SJSA1 (cell line): ENCODE measurements around the gene IL17RB. TPM values are rescaled to one million over a fixed set of nuclear protein-coding genes. Genes with fewer than 3 reads are reported as not detected.

Experiments used
- DNase-seq, 2 experiments: peaks; one replicate each; pipeline ENCODE4 v3.0.0-alpha.2; 2015 to 2020; ENCODE audit warnings: low spot score in 2 of 2, low read depth in 1 of 2
- H3K27ac ChIP-seq: fragments of 250-450 bp; sonication (Bioruptor Pico); 2 replicates; pipeline ENCODE4 v1.5.1; 2020; ENCODE audit warnings: mild to moderate bottlenecking, moderate library complexity
- H3K27me3 ChIP-seq: fragments of 250-450 bp; sonication (Bioruptor Pico); replicated peaks from 2 replicates; pipeline ENCODE4 v1.5.1; 2020; ENCODE audit warnings: mild to moderate bottlenecking, moderate library complexity
- H3K36me3 ChIP-seq: fragments of 250-450 bp; sonication (Bioruptor Pico); 2 replicates; pipeline ENCODE4 v1.5.1; 2020; ENCODE audit warnings: mild to moderate bottlenecking
- H3K4me1 ChIP-seq: fragments of 250-450 bp; sonication (Bioruptor Pico); replicated peaks from 2 replicates; pipeline ENCODE4 v1.6.1; 2021; ENCODE audit warnings: mild to moderate bottlenecking
- H3K4me3 ChIP-seq: fragments of 250-450 bp; sonication (Bioruptor Pico); 2 replicates; pipeline ENCODE4 v1.5.1; 2020; ENCODE audit warnings: mild to moderate bottlenecking
- H3K9me3 ChIP-seq: fragments of 250-450 bp; sonication (Bioruptor Pico); replicated peaks from 2 replicates; pipeline ENCODE4 v1.5.1; 2020; ENCODE audit warnings: mild to moderate bottlenecking
- total RNA-seq: library from RNA; depleted of rRNA; stranded (reverse); fragments of >200 nt; shearing (Covaris generic); gene quantifications from 2 replicates; pipeline ENCODE4 v1.2.3, GENCODE V29; 2014

Gene IL17RB
- total RNA-seq, 1 experiment from 2014 or later: not detected

DNA sequence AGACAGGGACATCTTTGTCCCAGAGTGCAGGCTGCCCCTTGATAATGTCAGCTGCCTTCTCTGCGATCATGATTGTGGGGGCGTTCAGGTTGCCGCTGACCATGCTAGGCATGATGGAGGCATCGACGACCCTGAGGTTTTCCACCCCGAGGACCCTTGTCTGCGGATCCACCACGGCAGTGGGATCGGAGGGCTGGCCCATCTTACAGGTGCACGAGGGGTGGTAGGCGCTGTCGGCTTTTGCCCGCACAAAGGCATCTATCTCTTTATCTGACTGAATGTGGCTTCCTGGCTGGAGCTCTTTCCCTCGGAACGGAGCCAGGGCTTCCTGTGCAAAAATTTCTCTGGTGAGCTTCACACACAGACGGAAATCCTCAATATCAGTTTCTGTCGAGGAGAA, 28.6 kb upstream of the IL17RB start:
- no peak overlapping the region for H3K4me3 ChIP-seq
- H3K27me3 ChIP-seq: no peaks in the 10 kb centered on the region
- DNase-seq: no peak
- H3K27ac ChIP-seq: no peak overlapping the region
- H3K9me3 ChIP-seq: no peaks in the 10 kb centered on the region
- no peaks in the 10 kb centered on the region for H3K4me1 ChIP-seq
- no peaks in the 10 kb centered on the region for H3K36me3 ChIP-seq

DNA sequence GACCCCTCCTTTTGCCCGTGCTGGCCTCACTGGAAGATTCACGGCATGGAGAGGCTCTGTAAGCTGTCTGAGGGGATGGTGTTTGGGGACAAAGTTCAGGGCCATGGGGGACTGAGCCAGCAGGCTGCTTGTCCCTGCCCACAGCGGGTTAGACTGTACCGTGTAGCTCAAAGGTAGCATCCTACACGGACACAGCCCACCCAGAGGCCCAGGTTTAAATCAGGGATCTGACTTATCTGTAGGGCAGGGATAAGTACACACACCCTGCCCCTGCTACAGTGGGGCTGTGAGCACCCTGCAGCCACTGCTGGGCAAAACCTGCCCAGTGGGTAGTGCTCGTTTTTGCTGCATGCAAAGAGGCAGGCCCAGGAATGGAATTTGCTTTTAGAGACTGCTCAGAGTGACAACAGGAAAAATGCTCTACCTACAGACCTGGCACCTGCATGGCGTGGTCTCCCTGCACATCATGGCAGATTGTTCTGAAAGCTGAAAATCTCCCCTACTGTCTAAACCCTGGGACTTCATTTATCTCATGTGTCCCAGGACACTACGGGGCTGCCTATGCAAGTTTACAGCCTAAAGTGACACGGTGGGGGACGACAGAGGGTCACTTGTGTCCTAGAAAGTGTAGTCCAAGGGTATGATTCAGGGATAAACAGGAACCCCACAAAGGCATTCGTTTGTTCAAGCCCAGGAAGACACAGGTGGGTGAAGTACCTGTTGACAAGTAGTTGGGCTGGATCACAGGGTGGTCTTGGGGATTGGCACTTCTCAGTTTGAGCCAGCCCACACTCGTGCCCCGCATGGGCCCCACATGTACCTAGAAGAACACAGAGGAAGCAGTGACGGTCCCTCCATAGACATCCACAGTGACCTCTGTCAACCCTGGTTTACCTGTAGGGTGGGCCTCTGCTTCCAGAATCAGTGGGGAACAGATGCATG, 27.9 kb upstream of the IL17RB start:
- Histone ChIP-seq H3K36me3 (no peaks in the 10 kb centered on the region), H3K27ac (no peak overlapping the region), H3K4me3 (no peak overlapping the region), H3K27me3 (no peaks in the 10 kb centered on the region), H3K9me3 (no peaks in the 10 kb centered on the region), H3K4me1 (no peaks in the 10 kb centered on the region)
- no peak for DNase-seq

DNA sequence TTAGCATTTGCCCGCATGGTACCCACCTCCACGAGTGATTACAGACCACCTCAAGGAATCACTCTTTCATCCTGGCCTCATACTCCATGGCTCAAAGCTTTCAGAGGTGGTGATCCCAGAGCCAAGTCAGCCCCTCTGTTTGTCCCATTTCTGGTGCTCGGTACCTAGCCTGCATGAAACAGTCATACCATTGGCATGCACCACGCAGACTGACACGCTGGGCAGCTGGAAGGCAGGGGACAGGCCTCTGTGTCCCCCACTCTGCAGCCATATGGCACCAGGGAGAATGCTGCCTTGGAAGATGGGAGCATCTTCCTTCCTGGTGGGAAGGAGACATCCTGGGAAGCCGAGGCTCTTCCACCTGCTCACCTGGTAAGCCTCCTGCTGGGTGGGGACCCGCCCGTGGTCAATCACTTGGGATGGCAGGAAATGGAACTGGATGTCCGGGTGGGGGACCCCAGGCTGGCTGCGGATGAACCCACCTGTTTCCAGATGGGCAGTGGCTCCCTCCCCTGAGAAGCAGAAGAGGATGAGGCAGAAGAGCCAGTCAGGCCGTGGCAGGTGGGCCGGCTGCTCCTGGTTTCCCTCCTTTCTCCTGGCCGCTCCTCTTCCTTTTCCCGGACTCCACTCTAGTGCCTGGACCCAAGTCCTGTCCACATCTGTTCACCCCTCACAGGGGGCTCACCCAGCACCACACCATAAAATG, 27.1 kb upstream of the IL17RB start:
- H3K4me1 ChIP-seq: no peaks in the 10 kb centered on the region
- no peak for DNase-seq
- H3K27me3 ChIP-seq: no peaks in the 10 kb centered on the region
- H3K4me3 ChIP-seq: no peak overlapping the region
- no peaks in the 10 kb centered on the region for H3K9me3 ChIP-seq
- H3K27ac ChIP-seq: no peak overlapping the region
- no peaks in the 10 kb centered on the region for H3K36me3 ChIP-seq

DNA sequence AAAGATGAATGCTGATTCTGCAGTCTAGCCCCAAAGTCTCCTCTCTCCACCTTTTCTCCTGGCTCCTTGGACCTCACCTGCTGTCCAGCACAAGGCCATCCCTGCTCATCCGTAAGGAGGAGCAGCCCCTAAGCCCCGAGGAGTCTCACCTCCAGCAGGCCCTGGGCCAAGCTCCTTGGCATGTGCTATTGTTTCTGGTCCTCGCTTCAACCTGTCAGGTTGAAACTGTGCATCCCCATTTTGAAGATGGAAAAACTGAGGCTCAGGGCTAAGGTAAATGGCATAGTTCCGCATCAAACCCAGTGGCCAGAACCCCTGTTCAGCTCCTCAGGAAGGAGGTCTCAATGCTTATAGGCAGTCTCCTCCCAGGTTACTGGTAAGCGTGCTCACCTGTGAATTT, 26.3 kb upstream of the IL17RB start:
- no peak for DNase-seq
- H3K36me3 ChIP-seq: no peaks in the 10 kb centered on the region
- H3K4me3 ChIP-seq: no peak overlapping the region
- no peaks in the 10 kb centered on the region for H3K9me3 ChIP-seq
- H3K27ac ChIP-seq: no peak overlapping the region
- H3K27me3 ChIP-seq: no peaks in the 10 kb centered on the region
- no peaks in the 10 kb centered on the region for H3K4me1 ChIP-seq

DNA sequence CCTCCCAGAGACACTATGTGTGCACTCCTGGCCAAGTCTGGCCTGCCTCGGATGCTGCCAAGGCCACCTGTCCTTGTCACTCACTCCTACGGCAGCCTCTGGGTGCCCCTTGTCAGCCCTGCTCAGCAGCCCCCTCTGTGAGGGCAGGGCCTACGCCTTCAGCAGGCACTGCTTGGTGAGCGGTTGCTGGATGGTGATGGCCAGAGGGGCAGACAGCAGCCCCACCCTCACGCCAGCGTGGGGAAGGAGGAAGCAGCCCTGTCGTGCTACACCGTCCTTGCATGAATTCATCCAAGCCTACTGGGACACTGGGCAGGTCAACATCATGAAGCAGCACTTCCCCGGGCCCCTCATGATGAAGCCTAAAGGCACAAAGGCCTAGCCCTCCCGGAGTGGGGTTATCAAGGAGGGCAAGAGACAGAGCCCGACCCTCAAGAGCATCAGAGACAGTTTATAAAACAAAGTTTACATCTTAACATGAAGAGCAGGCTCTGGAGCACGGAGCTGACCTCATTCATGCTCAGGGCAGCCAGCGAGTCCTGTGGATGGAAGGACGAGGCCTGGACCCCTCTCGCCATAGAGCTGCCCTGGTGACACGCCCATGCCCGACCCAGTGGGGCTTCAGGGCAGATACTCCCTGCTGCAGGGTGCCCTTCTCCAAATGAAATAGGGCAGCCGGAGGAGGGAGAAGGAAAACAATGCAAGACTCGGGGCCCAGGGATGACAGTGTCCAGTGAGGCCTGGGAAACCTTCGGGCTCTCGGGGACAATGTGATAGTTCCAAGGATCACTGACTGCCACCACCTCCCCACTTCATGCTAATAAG, 25.4 kb upstream of the IL17RB start:
- H3K4me3 ChIP-seq: no peak overlapping the region
- DNase-seq: no peak
- no peak overlapping the region for H3K27ac ChIP-seq
- H3K27me3 ChIP-seq: no peaks in the 10 kb centered on the region
- H3K9me3 ChIP-seq: no peaks in the 10 kb centered on the region
- no peaks in the 10 kb centered on the region for H3K4me1 ChIP-seq
- H3K36me3 ChIP-seq: no peaks in the 10 kb centered on the region

DNA sequence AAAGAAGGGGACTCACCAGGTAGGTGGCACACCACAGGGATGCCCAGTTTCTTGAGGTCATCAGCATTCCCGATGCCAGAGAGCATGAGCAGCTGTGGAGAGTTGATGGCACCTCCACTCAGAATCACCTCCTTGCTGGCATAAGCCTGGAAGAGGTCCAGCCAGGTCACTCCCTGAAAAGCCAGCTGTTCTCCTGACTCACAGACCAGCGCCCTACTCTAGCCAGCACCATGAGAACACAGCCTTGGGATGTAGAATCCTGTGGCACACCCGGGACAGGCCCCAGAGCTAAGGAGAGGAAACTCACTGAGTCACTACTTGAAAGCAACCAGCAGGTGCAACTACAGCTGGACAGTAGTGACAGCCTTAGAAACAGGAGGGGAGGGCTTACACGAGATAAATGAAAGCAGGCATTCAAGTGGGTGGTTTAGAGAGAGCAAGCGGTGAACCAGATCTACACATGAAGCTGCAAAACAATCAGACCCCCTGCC, 24.7 kb upstream of the IL17RB start:
- Histone ChIP-seq H3K36me3 (no peaks in the 10 kb centered on the region), H3K27me3 (no peaks in the 10 kb centered on the region), H3K4me3 (no peak overlapping the region), H3K9me3 (no peaks in the 10 kb centered on the region), H3K4me1 (no peaks in the 10 kb centered on the region), H3K27ac (no peak overlapping the region)
- DNase-seq: no peak

DNA sequence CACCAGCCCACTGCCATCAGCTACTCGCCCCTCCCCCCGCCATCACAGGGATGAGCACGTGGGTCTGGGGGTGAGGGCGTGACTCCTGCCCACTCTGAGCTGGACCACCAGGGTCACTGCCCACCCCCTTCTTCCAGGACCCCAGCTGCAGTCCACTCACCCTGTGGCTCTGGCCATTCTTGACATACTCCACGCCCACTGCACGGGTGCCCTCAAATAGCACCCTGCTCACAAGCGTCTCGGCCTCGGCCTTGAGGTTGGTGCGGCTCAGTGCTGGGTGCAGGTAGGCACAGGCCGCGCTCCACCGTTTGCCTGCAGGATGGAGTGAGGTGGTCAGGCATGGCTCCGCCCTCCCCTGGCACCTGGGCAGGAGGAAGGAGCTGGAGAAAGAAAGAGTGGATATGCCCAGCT, 24.0 kb upstream of the IL17RB start:
- no peak overlapping the region for H3K4me3 ChIP-seq
- DNase-seq: no peak
- no peaks in the 10 kb centered on the region for H3K4me1 ChIP-seq
- no peaks in the 10 kb centered on the region for H3K27me3 ChIP-seq
- H3K27ac ChIP-seq: no peak overlapping the region
- no peaks in the 10 kb centered on the region for H3K36me3 ChIP-seq
- H3K9me3 ChIP-seq: no peaks in the 10 kb centered on the region

DNA sequence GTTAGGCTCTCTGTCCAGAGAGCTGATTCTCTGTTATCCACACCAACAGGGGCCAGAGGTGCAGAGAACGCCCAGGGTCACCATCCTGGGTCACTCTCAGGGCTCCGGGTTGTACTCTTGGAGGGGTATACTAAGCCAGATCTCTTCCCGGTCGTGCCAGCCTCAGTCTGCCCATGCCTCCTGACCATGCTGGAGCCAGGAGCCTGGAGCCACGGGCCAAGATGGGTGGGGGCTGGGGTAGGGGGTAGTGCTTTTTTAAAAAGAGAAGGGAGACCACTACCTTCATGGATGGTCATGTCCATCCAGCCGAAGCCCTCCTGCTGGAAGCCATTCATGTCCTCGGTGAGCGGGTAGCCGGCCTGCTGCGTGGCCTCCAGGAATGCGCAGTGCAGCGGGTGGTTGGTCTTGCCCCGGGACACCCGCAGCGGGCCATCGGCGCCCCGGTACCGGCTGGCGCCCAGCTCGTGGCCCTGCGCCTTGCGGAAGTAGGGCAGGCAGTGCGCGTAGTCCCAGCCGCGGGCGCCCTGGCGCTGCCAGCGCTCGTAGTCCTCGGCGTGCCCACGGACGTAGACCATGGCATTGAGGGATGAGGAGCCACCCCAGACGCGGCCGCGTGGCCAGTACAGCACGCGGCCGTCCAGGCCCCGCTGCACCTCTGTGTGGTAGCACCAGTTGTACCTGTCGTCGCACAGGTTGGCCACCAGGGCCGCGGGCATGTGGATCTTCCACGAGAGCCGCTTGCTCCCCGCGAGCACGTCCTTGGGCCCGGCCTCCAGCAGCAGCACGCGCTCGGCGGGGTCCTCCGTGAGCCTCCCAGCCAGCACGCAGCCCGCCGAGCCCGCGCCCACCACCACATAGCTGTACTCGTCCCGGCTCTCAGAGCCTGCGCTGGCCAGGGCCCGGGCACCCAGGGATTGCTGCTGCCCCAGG, 23.1 kb upstream of the IL17RB start:
- H3K27ac ChIP-seq: no peak overlapping the region
- no peaks in the 10 kb centered on the region for H3K4me1 ChIP-seq
- no peak overlapping the region for H3K4me3 ChIP-seq
- H3K9me3 ChIP-seq: no peaks in the 10 kb centered on the region
- no peak for DNase-seq
- no peaks in the 10 kb centered on the region for H3K27me3 ChIP-seq
- H3K36me3 ChIP-seq: no peaks in the 10 kb centered on the region

DNA sequence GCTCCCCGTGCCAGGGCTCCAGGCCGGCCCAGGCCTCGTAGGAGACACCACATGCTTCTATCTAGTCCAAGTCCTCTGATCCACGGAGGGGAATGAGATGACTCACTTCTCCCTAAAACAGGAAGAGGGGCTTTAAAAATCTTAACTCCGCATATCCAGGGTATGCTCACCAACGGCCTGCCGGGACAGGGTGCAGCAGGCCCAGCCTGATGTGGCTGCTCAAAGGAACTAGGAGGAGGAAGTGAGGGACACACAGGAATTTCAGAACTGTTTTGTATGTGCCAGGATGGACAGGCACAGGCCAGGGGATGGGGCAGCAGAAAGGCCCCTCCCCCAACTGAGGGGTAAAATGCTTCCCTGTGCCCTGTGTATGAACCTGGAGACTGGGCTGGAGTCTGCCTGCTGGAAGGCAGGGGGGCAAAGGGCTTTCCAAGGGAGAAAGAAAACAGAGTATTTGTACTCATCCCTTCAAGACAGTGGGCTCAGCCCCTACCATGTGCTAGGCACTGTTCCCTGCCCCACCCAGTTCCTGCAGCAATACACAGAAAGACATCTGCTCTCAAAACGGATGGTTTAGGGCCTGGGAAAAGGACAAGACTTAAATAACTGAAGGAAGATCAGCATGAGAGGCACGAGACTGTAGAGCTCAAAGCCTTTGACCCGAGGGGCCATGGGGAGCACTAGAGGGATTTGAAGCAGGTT, 22.3 kb upstream of the IL17RB start:
- H3K4me1 ChIP-seq: no peaks in the 10 kb centered on the region

DNA sequence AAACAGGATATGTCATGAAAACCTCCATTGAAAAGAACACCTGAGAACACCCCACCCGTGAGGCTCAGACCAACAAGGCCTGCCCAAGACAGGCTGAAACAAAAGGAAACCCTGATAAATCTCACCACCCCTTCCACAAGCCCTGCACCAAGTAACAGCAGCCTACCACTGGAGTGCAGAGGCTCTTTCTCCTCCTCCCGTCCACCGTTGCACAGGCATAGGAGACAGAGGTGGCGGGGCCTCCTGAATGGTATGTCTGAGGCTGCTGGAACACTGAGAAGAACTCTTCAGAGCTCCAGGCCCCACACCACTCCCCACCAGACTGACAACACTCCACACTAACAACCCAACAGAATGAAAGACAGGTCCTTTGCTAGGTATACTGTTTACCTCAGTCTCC, 21.6 kb upstream of the IL17RB start:
- no peaks in the 10 kb centered on the region for H3K36me3 ChIP-seq

More for the DNA sequence above, 22.3 kb upstream of the IL17RB start:
- no peaks in the 10 kb centered on the region for H3K36me3 ChIP-seq
- no peak overlapping the region for H3K27ac ChIP-seq
- no peaks in the 10 kb centered on the region for H3K27me3 ChIP-seq
- no peak for DNase-seq
- H3K4me3 ChIP-seq: no peak overlapping the region
- H3K9me3 ChIP-seq: no peaks in the 10 kb centered on the region

DNA sequence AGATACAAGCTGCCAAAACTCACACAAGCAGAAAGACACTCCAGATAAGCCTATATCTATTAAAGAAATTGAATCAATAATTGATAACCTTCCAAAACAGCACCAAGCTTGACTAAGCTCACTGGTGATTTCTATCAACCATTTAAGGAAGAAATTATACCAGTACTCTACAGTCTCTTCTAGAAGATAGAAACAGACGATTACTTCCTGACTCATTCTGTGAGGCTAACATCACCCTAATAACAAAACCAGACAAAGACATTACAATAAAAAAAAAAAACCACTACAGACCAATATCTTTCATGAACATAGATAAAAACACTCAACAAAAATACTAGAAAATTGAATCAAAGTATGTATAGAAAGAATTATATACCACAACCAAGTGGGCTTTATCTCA, 20.3 kb upstream of the IL17RB start:
- H3K9me3 ChIP-seq: no peaks in the 10 kb centered on the region
- no peak overlapping the region for H3K4me3 ChIP-seq
- H3K36me3 ChIP-seq: no peaks in the 10 kb centered on the region
- H3K27me3 ChIP-seq: no peaks in the 10 kb centered on the region
- H3K4me1 ChIP-seq: no peaks in the 10 kb centered on the region
- no peak for DNase-seq
- H3K27ac ChIP-seq: no peak overlapping the region

More for the DNA sequence above, 21.6 kb upstream of the IL17RB start:
- H3K4me1 ChIP-seq: no peaks in the 10 kb centered on the region
- no peaks in the 10 kb centered on the region for H3K27me3 ChIP-seq
- DNase-seq: no peak
- H3K4me3 ChIP-seq: no peak overlapping the region
- H3K27ac ChIP-seq: no peak overlapping the region
- no peaks in the 10 kb centered on the region for H3K9me3 ChIP-seq

DNA sequence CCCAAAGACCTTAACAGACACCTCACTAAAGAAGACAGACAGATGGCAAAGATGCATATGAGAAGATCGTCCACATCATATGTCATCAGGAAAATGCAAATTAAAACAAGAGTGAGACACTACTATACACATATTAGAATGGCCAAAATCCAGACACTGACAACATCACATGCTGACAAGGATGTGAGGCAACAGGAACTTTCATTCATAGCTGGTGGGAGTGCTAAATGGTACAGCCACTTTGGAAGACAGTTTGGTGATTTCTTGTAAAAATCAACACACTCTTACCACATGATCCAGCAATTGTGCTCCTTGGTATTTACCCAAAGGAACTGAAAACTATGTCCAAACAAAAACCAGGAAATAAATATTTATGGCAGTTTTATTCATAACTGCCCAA, 17.8 kb upstream of the IL17RB start:
- no peak overlapping the region for H3K4me3 ChIP-seq
- no peak overlapping the region for H3K27ac ChIP-seq
- no peaks in the 10 kb centered on the region for H3K36me3 ChIP-seq
- H3K4me1 ChIP-seq: no peaks in the 10 kb centered on the region
- no peaks in the 10 kb centered on the region for H3K9me3 ChIP-seq
- no peak for DNase-seq
- H3K27me3 ChIP-seq: no peaks in the 10 kb centered on the region
